GM21526 (cell line): ENCODE data around the gene EMILIN1.
A peak's percentile ranks its signal among the peaks of the same experiment; 100 is the strongest.

Experiments used
- ATAC-seq: cut with Tn5 transposase; IDR thresholded peaks from one replicate; pipeline ENCODE4 v1.9.1; 2021; ENCODE audit warnings: moderate library complexity; ENCODE audit not compliant: unreplicated experiment, low FRiP score

Gene EMILIN1

DNA sequence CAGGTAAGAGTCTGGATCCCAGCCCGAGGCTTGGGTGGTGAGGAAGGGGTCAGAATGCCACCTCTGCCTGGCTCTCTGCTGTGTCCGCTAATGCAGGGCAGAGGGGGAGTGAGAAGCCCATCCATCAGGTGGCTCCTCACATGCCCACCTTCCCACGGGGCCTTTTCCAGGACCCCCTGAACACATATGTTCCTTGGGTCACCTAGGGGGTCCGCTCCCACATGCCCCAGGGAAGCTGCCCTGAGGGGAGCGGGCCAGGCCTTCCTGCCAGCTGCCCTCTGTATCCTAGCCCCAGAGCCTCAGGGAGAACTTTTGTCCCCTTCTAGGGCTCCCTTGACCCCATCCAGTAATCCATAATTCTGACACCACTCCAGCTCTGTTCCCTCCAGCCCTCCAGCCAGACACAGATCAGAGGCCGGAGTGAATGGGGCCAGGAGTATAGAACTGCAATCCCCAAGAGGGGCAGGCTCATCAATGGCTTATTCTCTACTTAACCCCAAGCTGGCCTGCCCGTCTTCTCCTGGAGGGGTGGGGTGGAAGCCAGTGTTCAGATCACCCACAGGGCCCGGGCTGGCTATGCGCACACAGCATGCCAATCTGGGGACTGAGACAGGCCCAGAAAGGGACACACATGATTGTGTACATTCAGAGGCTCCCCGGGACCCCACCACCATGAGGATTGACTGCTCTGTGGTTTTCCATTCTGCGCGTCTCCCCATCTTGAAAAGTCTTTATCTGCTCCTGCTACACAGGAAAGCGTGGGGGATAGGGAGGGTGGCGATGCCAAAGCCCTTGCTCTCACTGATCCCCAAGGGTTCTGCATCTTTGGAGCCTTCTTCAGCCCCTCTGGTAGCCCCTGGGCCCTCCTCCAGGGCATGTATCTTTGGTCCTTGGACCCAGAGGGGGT, 1.1 kb downstream of the EMILIN1 start:
- no peak for ATAC-seq

DNA sequence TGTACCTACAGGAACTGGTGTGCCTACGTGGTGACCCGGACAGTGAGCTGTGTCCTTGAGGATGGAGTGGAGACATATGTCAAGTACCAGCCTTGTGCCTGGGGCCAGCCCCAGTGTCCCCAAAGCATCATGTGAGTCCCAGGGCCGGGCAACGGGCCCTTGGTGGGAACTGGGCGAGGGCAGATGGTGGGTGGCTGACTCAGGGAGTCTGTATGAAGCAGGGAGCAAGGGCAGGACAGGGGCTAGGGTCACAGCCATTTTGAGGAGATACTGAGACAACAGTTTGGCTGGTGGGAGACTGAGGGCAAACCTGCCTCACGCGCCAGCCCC, 1.7 kb downstream of the EMILIN1 start:
- no peak for ATAC-seq

DNA sequence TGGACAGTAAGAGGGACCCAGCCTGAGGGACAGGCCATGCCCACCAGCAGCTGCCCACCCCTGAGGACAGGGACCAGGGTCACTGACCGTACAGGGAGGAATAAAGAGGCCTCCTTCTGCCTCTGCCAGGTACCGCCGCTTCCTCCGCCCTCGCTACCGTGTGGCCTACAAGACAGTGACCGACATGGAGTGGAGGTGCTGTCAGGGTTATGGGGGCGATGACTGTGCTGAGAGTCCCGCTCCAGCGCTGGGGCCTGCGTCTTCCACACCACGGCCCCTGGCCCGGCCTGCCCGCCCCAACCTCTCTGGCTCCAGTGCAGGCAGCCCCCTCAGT, 2.2 kb downstream of the EMILIN1 start:
- no peak for ATAC-seq

DNA sequence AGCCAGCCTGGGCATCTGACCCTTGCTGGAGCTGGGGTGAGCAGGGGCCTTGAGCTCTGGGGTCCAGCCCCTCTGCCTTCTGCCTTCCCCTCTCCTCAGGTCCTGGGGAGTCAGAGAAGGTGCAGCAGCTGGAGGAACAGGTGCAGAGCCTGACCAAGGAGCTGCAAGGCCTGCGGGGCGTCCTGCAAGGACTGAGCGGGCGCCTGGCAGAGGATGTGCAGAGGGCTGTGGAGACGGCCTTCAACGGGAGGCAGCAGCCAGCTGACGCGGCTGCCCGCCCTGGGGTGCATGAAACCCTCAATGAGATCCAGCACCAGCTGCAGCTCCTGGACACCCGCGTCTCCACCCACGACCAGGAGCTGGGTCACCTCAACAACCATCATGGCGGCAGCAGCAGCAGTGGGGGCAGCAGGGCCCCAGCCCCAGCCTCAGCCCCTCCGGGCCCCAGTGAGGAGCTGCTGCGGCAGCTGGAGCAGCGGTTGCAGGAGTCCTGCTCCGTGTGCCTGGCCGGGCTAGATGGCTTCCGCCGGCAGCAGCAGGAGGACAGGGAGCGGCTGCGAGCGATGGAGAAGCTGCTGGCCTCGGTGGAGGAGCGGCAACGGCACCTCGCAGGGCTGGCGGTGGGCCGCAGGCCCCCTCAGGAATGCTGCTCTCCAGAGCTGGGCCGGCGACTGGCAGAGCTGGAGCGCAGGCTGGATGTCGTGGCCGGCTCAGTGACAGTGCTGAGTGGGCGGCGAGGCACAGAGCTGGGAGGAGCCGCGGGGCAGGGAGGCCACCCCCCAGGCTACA, 3.8 kb downstream of the EMILIN1 start:
- no peak for ATAC-seq

DNA sequence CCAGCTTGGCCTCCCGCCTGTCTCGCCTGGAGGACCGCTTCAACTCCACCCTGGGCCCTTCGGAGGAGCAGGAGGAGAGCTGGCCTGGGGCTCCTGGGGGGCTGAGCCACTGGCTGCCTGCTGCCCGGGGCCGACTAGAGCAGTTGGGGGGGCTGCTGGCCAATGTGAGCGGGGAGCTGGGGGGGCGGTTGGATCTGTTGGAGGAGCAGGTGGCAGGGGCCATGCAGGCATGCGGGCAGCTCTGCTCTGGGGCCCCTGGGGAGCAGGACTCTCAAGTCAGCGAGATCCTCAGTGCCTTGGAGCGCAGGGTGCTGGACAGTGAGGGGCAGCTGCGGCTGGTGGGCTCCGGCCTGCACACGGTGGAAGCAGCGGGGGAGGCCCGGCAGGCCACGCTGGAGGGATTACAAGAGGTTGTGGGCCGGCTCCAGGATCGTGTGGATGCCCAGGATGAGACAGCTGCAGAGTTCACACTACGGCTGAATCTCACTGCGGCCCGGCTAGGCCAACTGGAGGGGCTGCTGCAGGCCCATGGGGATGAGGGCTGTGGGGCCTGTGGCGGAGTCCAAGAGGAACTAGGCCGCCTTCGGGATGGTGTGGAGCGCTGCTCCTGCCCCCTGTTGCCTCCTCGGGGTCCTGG, 4.5 kb downstream of the EMILIN1 start:
- ATAC-seq, result no peak

DNA sequence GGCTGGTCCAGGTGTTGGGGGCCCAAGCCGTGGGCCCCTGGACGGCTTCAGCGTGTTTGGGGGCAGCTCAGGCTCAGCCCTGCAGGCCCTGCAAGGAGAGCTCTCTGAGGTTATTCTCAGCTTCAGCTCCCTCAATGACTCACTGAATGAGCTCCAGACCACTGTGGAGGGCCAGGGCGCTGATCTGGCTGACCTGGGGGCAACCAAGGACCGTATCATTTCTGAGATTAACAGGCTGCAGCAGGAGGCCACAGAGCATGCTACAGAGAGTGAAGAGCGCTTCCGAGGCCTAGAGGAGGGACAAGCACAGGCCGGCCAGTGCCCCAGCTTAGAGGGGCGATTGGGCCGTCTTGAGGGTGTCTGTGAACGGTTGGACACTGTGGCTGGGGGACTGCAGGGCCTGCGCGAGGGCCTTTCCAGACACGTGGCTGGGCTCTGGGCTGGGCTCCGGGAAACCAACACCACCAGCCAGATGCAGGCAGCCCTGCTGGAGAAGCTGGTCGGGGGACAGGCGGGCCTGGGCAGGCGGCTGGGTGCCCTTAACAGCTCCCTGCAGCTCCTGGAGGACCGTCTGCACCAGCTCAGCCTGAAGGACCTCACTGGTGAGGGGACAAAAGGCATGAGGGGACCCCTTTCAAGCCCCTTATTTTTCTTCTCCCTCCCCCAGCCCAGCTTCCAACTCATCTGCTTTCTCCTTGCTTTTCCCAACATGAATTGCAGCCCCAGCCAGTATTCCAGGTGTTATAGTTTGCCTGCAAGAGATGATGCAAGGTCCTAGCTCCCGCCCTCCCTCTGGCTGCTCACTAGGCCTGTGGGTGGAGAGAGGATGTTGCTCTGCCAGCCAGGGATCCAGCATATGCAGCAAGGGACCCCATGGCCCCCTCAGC, 5.2 kb downstream of the EMILIN1 start:
- ATAC-seq, result no peak

DNA sequence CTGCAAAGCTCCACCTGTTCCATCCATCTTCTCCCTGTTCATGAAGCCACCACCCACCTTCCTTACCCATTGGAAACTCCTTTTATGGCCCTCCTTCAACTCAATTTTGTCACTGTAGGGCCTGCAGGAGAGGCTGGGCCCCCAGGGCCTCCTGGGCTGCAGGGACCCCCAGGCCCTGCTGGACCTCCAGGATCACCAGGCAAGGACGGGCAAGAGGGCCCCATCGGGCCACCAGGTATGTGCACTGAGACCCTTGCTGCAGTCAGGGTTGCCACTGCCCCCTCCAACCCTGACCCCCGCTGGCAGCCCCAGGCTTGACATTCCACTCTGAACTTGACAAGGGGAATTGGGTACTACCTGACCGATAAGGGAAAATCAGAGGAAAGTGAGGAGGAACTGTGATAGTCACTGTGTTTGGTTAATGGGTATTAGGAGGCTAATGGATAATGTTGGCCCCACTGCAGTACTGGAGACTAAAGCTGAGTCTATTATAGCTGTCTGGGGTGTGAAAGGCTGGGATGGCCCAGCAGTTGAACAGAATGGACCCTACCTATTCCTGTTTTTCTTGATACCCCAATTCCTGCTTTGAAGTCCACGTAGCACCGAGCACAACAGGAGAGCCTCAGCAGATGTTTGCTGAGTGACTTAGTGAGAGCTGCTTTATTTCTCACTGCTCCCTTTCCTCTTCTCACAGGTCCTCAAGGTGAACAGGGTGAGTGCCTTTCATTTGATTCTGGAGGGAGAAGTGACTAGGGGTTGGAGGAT, 6.1 kb downstream of the EMILIN1 start:
- no peak for ATAC-seq

DNA sequence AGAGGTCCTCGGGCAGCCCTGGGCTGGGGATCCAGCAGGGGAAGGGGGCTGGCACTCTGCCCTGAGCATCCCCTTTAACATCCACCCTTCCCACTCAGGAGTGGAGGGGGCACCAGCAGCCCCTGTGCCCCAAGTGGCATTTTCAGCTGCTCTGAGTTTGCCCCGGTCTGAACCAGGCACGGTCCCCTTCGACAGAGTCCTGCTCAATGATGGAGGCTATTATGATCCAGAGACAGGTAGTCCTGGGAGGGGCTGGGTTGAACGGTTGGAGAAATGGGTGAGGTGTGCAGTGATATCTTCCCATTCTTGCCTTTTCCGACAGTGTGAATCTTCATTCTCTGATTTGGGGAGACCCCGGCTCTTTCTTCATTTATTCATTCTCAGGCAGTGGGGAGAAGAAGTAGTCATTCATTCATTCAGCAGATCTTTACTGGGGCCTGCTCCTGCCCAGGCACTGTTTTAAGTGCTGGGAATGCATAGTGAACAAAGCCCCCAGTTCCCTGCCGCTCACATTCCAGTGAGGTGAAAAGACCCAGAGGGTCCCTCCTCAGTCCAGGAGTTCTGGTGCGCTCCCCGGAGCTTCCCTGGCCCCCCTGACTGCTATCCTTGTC, 6.8 kb downstream of the EMILIN1 start:
- no peak for ATAC-seq

DNA sequence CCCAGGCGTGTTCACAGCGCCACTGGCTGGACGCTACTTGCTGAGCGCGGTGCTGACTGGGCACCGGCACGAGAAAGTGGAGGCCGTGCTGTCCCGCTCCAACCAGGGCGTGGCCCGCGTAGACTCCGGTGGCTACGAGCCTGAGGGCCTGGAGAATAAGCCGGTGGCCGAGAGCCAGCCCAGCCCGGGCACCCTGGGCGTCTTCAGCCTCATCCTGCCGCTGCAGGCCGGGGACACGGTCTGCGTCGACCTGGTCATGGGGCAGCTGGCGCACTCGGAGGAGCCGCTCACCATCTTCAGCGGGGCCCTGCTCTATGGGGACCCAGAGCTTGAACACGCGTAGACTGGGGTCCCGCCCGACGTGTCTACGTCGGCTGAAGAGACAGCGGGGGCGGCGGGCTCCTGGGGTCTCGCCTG, 7.3 kb downstream of the EMILIN1 start:
- peak; percentile 6 for ATAC-seq

DNA sequence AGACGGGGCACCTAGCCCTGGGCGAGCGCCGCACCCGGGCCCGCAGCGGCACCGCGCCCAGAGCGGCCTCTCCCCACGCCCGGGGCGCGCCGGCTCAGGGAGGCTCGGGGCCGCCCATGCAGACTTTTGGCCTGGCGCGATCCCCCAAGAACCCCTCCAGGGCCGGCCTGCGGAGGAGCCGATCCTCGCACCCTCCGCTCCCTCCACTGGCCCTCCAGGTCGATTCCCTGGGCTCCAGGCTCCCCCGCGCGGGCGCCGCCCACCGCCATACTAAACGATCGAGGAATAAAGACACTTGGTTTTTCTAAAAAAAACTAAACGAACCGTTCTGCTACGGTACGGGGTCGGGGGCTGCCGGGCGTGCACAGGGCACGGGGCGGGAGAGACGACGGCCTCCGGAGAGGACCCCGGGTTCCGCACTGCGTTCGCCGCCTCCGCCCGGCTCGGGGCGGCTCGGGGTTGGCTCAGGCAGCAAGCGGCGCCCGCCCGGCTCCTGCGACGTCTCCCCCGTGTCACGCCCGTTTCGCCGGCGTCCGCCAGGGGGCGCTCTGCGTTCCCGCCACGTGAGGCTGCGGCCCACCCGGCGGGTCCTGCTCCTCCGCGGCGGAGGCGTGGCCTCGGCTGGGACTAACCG, 7.8 kb downstream of the EMILIN1 start:
- peak; percentile 51 for ATAC-seq

DNA sequence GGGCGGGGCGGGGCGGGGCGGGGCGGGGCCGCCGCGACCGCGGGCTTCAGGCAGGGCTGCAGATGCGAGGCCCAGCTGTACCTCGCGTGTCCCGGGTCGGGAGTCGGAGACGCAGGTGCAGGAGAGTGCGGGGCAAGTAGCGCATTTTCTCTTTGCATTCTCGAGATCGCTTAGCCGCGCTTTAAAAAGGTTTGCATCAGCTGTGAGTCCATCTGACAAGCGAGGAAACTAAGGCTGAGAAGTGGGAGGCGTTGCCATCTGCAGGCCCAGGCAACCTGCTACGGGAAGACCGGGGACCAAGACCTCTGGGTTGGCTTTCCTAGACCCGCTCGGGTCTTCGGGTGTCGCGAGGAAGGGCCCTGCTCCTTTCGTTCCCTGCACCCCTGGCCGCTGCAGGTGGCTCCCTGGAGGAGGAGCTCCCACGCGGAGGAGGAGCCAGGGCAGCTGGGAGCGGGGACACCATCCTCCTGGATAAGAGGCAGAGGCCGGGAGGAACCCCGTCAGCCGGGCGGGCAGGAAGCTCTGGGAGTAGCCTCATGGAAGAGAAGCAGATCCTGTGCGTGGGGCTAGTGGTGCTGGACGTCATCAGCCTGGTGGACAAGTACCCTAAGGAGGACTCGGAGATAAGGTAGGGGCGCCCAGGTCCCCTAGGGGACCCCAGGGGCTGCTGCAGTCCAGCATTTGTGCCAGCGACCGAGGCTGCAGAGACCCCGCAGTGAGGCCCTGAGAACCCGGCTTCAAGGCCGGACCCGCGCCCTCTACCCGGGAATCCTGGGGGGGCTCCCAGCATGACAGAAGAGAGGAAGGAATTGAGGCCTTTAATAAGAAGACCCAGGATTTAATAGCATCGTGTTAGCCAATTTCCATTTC, 8.5 kb downstream of the EMILIN1 start, which contains the start of gene KHK:
KHK (plus strand) TSS at position 49 of the 870 bp plus-strand sequence; CDS start at position 537, 488 bp downstream.
- ATAC-seq, result peak; percentile 61

DNA sequence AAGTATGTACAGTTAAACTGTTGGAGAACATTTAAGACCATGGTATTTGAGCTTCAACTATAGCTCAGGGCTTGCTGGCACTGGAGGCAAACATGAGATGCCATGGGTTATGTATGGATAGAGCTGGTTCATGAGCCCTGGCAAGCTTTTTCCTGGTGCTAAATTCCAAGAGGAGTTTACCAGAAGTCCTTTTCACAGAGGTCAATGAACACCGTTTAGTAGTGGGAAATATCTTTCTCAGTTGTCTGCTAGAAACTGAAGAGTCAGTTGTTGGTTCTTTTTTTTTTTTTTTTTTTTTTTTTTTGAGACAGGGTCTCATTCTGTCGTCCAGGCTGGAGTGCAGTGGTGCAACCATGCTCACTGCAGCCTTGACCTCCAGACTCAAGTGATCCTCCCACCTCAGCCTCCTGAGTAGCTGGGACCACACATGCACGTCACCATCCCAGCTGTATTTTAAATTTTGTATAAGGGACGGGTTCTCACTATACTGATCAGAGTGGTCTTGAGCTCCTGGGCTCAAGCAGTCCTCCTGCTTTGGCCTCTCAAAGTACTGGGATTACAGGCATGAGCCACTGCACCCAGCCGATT, 9.5 kb downstream of the EMILIN1 start:
- no peak for ATAC-seq

DNA sequence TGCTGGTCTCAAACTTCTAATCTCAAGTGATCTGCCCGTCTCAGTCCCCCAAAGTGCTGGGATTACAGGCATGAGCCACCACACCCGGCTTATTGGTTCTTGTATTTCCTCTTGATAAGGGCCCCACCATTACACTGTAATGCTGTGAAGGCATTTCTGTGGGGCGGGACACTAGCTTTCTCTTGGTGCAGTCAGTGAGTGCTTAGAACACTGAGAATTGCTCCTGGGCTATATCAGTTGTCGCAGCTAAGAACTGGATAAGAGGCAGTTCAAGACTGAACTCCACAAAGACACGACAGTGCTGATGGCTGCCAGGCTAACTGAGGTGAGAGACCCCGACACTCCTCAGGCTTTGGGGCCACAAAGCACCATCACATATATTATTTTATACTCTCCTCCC, 10.2 kb downstream of the EMILIN1 start:
- ATAC-seq, result no peak

DNA sequence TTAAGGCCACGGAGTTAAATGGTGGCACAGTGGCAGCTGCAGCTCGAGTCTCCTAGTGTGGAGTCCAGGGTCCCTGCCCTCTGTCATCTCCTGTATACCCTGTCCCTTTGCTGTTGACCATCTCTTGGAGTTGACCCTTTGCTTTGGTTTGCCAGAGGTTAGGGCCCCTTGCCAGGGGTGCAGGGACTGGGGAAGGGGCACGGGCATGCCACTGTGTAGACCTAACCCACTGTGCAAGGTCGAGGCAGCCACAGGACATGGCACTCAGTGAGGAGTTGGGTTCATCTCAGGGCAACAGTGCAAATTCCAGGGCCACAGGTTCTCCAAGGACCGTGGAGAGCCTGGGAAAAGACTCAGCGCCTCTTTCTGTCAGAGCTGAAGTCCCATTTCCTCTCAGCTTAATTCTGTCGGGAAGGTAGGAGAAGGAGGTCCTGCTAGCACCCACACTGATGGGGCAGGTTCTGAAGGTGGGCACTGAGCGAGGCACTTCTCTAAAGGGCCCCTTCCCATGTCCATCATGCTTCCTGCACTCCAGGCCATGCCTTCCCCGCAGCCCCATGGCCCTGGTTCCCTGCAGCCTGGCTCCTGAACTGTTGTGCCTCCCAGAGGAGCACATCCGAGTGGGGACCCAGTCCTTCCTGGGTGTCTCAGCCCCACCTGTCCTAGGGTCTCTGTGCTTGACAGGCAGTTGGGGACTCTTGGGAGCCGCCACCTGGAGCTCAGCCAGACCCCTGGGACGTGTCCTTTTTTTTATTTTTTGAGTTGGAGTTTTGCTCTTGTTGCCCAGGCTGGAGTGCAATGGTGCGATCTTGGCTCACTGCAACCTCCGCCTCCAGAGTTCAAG, 10.9 kb downstream of the EMILIN1 start:
- ATAC-seq, result no peak

DNA sequence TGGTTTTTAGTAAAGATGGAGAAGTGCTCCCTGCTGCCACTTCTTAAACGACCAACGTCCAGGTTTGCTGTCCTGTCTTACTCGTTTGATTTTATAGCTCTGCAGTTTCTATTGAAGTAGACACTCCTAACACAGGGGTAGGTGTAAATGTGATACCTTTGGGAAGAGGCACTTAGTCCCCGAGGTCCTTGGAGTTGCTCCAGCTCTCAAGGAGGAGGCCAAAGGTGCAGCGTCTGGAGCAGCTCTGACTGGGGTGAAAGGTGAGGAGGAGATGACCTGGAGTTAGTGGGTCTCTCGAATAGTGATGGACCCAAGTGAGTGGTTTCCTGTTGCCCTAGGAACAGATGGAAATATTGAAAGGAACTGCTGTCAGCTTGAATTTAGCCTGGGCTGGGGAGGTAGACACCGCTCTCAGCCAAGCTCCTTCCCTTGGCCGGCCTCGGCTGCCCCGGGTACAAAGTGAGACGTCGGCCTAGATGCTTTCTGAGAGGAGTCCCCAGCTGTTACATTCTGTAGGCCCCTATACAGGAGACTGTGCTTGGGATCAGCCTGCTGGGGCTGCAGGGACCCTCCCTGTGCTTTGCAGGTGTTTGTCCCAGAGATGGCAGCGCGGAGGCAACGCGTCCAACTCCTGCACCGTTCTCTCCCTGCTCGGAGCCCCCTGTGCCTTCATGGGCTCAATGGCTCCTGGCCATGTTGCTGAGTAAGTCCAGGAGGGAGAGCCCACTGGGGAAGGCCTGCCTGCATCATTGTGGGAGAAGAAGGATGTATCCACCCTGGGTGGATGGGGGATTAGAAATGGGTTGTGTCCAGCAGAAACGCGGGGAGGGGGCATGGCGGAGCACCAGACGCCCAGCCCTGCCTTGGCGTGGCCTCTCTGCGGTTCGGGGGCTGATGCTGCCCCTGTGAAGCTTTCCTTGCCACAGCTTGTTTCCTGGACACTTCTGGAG, 13.6 kb downstream of the EMILIN1 start:
- no peak for ATAC-seq
